Nephron progenitor cell (in vitro differentiated cells): ENCODE measurements around the gene MYBPHL.

Experiments
- DNase-seq: peaks from one replicate; pipeline ENCODE4 v3.0.0; 2021
- H3K27ac Mint-ChIP-seq: 2 replicates; pipeline ENCODE4 v1.8.0; 2021; ENCODE audit warnings: mild to moderate bottlenecking, moderate library complexity, mixed read lengths
- H3K27me3 Mint-ChIP-seq: 2 replicates; pipeline ENCODE4 v1.8.0; 2021; ENCODE audit warnings: mild to moderate bottlenecking, low read depth, mixed read lengths; ENCODE audit not compliant: poor library complexity
- H3K36me3 Mint-ChIP-seq: 2 replicates; pipeline ENCODE4 v1.8.0; 2021; ENCODE audit warnings: low read depth, mixed read lengths
- H3K4me1 Mint-ChIP-seq: 2 replicates; pipeline ENCODE4 v1.8.0; 2021; ENCODE audit warnings: mixed read lengths
- H3K4me3 Mint-ChIP-seq: 2 replicates; pipeline ENCODE4 v1.8.0; 2021; ENCODE audit warnings: mild to moderate bottlenecking, moderate library complexity, mixed read lengths
- H3K9me3 Mint-ChIP-seq: 2 replicates; pipeline ENCODE4 v1.8.0; 2021; ENCODE audit warnings: mild to moderate bottlenecking, moderate library complexity, mixed read lengths
- CTCF ChIP-seq: fragments of 200-600 bp; sonication (generic); IDR thresholded peaks from 2 replicates; pipeline ENCODE4 v1.5.0; 2021; ENCODE audit warnings: antibody characterized with exemption

Gene MYBPHL

DNA sequence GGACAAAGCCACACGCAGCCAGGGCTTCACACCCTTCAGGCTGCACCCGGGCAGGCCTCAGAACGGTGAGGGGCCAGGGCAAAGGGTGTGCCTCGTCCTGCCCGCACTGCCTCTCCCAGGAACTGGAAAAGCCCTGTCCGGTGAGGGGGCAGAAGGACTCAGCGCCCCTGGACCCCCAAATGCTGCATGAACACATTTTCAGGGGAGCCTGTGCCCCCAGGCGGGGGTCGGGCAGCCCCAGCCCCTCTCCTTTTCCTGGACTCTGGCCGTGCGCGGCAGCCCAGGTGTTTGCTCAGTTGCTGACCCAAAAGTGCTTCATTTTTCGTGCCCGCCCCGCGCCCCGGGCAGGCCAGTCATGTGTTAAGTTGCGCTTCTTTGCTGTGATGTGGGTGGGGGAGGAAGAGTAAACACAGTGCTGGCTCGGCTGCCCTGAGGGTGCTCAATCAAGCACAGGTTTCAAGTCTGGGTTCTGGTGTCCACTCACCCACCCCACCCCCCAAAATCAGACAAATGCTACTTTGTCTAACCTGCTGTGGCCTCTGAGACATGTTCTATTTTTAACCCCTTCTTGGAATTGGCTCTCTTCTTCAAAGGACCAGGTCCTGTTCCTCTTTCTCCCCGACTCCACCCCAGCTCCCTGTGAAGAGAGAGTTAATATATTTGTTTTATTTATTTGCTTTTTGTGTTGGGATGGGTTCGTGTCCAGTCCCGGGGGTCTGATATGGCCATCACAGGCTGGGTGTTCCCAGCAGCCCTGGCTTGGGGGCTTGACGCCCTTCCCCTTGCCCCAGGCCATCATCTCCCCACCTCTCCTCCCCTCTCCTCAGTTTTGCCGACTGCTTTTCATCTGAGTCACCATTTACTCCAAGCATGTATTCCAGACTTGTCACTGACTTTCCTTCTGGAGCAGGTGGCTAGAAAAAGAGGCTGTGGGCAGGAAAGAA, 32.0 kb downstream of the MYBPHL start:
- peak overlapping the region; percentile 52 for H3K4me3 Mint-ChIP-seq
- no peaks in the 10 kb centered on the region for H3K27me3 Mint-ChIP-seq
- H3K36me3 Mint-ChIP-seq = peaks cover 25% of the 10 kb centered on the region
- peak overlapping the region; percentile 72 for H3K27ac Mint-ChIP-seq
- peak; percentile 53 for DNase-seq
- H3K9me3 Mint-ChIP-seq = no peaks in the 10 kb centered on the region
- TF ChIP-seq CTCF = no peak
- H3K4me1 Mint-ChIP-seq = peaks cover 74% of the 10 kb centered on the region

DNA sequence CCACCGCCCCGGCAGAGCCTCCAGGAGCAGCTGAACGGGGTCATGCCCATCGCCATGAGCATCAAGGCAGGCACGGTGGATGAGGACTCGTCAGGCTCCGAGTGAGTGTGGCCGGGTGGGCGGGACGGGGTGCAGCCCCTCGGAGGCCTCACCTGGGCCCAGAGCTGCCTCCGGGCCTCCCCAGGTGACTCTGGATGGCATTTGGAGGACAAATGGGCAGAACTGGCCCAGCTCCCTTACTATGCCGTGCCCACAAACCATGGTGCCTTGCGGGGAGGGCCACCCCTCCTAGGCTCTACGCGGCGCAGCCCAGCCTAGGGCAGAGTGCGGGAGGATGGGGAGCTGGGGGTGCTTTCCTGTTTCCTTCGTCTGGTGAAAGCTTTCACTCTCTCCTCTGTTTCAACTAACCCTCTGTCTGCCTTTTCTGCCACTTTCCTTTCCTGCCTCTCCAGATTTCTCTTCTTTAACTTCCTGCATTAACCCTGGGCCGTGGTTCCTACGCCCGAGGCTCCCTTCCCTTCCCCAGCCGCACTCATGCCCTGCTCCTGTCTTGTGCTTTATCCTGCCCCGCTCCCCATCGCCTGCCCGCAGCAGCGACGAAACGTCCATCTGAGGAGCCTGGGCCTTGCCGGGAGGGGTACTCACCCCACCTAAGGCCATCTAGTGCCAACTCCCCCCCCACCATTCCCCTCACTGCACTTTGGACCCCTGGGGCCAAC, 33.1 kb downstream of the MYBPHL start:
- Mint-ChIP-seq H3K27me3 (no peaks in the 10 kb centered on the region), H3K9me3 (no peaks in the 10 kb centered on the region), H3K4me1 (peaks cover 68% of the 10 kb centered on the region), H3K27ac (no peak overlapping the region), H3K36me3 (peaks cover 19% of the 10 kb centered on the region), H3K4me3 (peak overlapping the region; percentile 8)
- DNase-seq = no peak
- no peak for TF ChIP-seq CTCF

DNA sequence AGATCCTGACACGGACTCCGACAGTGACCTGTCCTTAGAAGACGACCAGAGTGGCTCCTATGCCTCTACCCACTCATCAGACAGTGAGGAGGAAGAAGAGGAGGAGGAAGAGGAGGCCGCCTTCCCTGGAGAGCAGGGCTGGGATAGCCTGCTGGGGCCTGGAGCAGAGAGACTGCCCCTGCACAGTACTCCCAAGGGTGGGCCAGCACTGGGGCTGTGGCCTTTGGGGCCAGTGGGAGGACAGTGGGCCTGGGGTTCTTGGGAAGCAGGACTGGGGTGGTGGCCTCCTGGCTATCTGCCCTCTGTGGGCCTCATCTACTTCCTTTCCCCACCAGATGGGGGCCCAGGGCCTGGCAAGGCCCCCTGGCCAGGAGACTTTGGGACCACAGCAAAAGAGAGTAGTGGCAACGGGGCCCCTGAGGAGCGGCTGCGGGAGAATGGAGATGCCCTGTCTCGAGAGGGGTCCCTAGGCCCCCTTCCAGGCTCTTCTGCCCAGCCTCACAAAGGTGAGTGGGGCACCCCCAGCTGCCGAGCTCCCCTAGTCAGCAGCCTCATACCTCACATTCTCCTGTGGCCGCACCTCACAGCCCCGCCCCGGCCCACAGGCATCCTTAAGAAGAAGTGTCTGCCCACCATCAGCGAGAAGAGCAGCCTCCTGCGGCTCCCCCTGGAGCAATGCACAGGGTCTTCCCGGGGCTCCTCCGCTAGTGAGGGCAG, 33.8 kb downstream of the MYBPHL start:
- H3K27me3 Mint-ChIP-seq = no peaks in the 10 kb centered on the region
- DNase-seq = no peak
- H3K9me3 Mint-ChIP-seq = no peaks in the 10 kb centered on the region
- H3K27ac Mint-ChIP-seq = no peak overlapping the region
- peaks cover 62% of the 10 kb centered on the region for H3K4me1 Mint-ChIP-seq
- TF ChIP-seq CTCF = no peak
- H3K4me3 Mint-ChIP-seq = no peak overlapping the region
- peaks cover 19% of the 10 kb centered on the region for H3K36me3 Mint-ChIP-seq

DNA sequence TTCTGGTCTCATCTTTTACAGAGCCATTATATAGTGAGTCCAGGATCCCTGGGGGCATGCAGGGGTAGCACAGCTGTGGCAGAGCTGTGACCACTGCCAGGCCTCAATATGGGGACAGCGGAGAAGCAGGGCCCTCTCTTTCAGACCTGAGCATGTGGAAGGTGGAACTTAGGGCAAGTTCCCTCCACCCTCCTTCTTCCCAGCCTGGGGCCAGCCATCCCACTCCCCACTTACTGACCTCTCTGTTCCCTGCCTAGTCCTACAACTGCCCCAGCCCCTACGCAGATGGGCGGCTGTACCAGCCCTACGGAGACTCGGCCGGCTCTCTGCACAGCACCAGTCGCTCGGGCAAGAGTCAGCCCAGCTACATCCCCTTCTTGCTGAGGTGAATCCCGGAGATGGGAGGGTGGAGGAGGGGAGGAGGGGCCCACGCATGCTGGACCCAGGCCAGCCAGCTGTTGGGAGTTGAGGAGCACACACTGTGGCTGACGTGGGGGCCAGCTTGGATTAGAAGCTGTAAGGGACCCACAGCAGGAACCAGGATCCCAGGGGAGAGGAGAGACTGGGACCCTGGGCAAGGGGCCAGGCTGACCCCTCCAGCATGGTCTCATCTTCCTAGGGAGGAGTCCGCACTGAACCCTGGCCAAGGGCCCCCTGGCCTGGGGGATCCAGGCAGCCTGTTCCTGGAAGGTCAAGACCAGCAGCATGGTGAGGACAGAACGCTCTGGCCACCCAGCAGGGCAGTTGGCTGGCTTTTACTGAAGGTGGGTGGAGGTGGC, 34.6 kb downstream of the MYBPHL start:
- DNase-seq = no peak
- Mint-ChIP-seq H3K9me3 (no peaks in the 10 kb centered on the region), H3K4me3 (no peak overlapping the region), H3K4me1 (peaks cover 56% of the 10 kb centered on the region), H3K36me3 (peaks cover 20% of the 10 kb centered on the region), H3K27ac (no peak overlapping the region), H3K27me3 (no peaks in the 10 kb centered on the region)
- TF ChIP-seq CTCF = no peak

DNA sequence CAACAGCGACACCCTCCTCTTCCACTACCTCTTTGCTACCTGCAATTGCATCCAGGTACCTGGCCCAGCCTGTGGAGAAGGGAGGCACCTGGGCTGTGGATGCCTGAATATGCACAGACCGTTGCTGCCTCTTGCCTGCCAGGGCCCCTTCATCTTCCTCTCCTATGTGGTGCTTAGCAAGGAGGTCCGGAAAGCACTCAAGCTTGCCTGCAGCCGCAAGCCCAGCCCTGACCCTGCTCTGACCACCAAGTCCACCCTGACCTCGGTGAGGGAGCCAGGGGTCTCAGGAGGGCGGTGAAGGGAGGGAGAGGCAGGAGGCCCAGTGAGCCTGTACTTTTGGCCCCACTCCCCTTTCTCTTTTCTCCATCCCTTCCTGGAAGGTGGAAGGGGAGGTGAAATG, 35.4 kb downstream of the MYBPHL start:
- H3K9me3 Mint-ChIP-seq = no peaks in the 10 kb centered on the region
- no peak for DNase-seq

More for the DNA sequence above, 35.4 kb downstream of the MYBPHL start:
- Mint-ChIP-seq H3K27me3 (peaks cover 3% of the 10 kb centered on the region), H3K36me3 (peaks cover 20% of the 10 kb centered on the region), H3K4me1 (peaks cover 48% of the 10 kb centered on the region), H3K4me3 (no peak overlapping the region), H3K27ac (no peak overlapping the region)
- no peak for TF ChIP-seq CTCF
